GM21723 (cell line): ENCODE measurements around the gene CYSRT1.
"Not testable (repeated sequence)": the region's sequence is repeated elsewhere in the genome, so short reads cannot be mapped to it uniquely, and the experiment has no call there.

ENCODE experiments used
- ATAC-seq: cut with Tn5 transposase; IDR thresholded peaks from one replicate; pipeline ENCODE4 v1.9.1; 2021; ENCODE audit warnings: mild to moderate bottlenecking, moderate library complexity; ENCODE audit not compliant: unreplicated experiment

The CYSRT1 gene

DNA sequence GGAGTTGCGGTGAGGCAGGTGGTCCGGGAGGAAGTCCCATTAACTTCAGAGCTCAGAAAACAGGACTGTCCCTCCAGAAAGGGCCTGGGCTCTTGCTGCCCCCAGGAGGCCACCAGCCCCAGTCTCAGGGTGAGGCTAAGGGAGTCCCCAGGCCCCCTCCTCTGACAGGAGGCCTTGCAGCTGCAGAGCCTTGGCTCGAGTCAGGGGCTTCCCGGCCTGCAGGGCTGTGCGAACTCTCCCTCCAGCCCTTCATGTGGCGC is 22.9 kb downstream of the CYSRT1 start:
- ATAC-seq: no peak

DNA sequence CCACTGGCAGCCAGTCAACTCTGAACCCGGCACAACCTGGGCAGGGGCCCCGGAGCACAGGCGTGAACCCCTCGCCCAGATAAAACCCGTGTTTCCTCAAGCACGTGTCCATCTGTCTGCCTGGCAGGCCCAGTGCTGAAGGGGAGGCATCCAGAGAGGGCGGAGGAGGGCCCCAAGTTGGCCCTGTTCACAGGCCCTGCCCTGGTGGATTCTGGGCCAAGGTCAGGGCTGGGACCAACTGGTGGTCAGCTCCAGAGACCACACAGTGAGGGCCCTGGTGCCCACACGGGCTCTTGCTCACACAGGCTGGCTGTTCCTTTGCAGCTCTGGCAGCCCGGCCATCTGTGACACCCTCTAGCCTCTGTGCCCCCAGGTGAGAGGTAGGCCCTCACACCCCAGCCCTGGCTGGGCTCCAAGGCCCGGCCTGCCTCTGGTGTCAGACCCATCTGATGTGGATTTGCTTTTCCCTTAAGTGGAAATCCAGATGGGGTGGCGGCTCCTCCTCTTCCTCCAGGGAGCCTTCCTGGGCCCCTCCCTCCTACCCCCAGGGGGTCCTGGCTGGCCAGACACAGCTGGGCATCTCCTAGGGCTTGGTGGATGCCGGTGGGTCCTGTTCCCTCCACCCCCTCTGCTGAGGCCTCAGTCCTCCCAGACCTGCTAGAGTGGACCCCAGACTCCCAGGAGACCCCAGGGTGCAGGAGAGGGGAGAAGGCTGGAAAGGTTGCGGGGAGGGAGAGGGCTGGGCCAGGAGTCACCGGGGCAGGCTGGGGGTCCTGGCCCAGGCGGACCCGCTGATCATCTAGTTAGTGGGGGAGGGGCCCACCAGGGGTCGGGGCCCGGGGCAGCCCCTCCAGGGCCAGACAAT is 25.6 kb downstream of the CYSRT1 start:
- no peak for ATAC-seq

GRCh38 chr9:137251194-137251461 is 26.2 kb downstream of the CYSRT1 start, which contains the start of gene STPG3:
TSS of gene STPG3 (plus strand) at chr9:137251286. CDS start at chr9:137251287, 1 bp downstream.
- no peak for ATAC-seq

DNA sequence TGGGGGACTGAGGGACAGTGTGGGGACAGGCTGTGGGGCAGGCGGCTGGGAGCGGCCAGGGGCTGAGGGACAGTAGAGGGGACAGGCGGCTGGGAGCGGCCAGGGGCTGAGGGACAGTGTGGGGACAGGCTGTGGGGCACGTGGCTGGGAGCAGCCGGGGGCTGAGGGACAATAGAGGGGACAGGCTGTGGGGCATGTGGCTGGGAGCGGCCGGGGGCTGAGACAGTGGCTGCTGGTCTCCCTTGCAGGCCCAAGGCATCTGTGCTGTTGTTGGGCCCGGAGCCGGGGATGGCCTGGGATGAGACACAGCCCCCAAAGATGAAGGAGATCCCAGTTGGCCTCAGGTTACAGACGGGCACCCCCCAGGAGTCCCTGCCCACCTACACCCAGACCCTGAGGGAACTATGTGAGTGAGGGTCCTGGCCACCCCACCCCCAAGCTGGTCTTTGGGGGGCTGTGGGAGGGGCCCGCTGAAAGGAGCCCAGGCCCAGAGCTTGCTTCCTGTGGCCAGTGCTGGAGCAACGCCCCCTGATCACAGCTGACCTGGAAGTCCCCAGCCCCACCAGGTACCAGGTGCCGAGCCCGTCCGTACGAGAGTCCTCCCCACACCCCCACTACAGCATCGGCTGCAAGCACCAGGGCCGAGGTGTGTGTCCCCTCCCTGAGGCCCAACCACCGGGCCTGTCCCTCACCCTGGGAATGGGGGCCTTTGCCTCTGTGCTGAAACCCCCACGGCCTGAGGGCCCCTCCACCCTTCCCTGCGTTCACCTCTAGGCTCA is 26.7 kb downstream of the CYSRT1 start:
- ATAC-seq: no peak

GRCh38 chr9:137252555-137253506 is 27.9 kb downstream of the CYSRT1 start:
- no peak for ATAC-seq

DNA sequence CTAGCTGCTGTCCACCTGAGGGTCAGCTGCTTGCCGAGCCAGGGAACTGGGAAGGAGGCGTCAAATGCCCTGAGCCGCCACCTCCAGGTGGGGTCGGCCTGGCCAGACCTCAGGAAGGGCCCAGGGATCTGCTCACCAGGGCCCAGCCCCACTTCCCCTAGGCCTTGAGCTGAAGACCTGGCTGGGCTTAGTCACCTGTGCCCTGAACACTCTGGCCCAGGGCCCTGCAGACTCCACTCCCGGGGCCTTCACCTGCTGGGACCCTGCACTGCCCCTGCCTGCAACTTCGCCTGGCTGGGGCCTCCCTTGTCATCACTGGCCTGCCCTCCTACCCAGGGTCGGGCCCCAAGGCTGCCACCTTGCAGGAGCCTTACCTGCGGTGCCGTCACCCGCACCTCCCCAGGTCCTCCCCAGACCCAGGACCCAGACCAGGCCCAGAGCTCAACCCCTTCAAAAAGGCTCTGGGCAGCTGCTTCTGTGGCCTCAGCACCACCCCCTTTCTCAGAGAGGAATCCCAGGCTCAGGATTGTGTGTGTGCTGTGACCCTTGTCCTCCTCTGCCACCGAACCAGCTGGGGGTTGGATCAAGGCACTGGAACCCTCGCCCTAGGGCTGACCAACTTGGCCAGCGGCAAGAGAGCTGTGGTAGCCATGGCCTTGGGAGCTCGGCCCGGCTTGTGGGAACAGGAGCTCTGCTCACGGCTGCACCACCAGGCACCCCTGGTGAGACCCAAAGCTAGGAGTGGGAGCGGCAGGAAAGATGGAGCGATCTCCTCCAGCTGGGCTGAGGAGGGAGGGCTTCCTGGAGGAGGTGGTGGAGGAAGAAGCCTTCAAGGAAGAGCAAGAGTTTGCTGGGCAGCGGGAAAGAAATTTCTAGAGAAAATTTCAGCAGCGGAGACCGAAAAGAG is 29.0 kb downstream of the CYSRT1 start:
- ATAC-seq: no peak

DNA sequence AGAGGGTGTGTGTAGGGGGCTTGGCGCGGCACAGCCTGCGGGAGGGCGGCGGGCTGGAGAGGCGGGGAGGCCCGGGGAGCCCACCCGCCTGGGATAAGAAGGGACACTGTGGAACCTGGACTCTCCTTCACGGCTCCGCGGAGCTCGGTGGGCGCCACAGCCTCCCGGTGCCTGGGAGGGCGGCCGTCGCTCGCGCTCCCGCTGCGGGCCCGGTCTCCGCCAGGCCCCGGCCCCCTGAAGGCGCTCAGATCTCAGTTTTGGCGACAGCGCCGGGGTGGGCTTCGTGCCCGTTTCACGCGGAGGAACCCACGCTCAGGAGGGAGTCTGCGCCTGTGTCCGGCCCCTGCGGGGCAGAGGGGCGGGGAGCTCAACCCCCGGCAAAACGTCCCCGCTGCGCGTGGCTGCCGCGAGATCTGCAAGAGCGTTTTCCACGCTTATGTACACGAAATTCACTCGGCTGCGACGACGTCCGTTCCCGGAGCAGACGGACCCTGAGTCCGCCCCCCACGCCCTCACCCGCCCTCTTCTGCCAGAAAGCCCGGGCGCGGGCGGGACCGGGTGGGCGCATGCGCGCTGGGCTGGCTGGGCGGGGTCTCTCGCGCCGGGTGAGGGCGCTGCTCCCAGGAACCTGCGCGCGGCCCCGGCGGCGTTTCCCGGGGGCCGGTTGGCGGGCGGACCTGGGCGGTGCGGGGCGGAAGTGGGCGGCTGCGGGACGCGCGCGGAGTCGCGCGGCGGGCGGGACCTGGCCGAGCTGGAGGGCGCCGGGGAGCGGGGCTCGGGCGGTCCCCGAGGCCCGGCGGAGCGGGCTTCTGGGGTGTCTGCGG is 29.9 kb downstream of the CYSRT1 start, which contains the start of gene NELFB:
Gene NELFB, plus strand, starts transcription at position 704 of the 824 bp plus-strand sequence.
- peak; percentile 62 for ATAC-seq

- peak; percentile 27 for ATAC-seq
Measured at GRCh38 chr9:137255448-137256114, 30.6 kb downstream of the CYSRT1 start.

DNA sequence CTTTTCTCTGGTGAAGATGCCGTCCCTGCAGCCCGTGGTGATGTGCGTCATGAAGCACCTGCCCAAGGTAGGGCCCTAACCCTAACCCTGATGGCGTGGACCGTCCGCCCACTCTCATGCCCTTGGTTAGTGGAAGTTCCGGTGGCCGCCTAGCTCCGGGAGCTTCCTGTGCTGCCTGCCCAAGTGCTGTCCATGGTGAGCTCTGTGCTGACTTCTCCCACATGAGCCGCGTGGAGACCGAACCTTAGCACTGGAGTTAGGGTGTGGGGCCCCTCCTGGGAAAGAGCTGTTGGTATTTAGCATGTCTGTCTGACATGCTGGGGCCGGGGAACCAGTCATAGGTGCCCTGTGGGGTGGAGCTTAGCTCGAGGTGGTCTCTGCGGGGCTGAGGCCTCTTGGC is 31.4 kb downstream of the CYSRT1 start:
- no peak for ATAC-seq

DNA sequence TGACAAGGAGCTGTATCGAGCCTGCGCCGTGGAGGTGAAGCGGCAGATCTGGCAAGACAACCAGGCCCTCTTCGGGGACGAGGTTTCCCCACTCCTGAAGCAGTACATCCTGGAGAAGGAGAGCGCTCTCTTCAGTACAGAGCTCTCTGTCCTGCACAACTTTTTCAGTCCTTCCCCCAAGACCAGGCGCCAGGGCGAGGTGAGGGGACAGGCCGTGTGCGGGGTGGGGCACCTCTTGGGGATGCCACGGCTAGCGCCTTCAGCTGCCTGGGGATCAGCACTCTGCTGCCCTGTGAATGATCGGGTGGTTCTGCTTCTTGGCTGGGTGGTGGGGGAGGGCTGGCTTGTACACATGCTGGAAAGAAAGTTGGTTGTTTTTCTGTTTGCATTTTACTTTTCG is 31.9 kb downstream of the CYSRT1 start:
- ATAC-seq: no peak

DNA sequence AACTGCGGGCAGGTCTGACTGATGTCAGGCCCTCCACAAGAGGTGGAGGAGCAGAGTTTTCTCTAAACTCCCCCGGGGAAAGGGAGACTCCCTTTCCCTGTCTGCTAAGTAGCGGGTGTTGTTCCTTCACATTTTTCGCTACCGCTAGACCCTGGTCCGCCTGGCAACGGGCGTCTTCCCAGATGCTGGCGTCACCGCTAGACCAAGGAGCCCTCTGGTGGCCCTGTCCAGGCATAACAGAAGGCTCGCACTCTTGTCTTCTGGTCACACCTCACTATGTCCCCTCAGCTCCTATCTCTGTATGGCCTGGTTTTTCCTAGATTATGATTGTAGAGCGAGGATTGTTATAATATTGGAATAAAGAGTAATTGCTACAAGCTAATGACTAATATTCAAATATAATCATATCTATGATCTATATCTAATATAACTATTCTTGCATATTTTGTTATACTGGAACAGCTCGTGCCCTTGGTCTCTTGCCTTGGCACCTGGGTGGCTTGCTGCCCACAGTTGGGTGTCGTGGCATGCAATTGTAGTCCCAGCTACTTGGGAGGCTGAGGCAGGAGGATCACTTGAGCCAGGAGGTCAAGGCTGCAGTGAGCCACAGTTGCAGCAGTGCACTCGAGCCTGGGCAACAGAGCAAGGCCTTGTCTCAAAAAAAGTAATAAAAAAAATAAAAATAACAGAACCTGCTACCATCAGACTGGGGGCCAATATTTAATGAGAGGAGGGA is 37.4 kb downstream of the CYSRT1 start:
- ATAC-seq: not testable (repeated sequence)

- no peak for ATAC-seq
Measured at GRCh38 chr9:137262909-137263285, 37.9 kb downstream of the CYSRT1 start.

- no peak for ATAC-seq
Measured at GRCh38 chr9:137263506-137263905, 38.5 kb downstream of the CYSRT1 start.

DNA sequence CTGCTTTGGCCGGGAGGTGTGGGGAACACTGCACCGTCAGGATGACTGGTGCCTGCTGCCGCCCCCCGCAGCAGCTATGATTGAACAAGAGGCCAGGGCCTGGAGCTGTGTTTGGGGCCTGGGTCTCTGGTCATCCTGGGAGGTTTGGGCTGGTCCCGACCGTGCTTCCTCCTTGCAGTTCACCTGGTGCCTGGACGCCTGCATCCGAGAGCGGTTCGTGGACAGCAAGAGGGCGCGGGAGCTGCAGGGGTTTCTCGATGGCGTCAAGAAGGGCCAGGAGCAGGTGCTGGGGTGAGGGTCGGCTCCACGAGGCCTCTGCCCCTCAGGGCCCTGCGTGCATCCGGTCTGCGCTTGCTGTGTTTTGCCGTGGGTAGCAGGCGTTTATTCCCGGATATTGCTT is 39.1 kb downstream of the CYSRT1 start:
- no peak for ATAC-seq

DNA sequence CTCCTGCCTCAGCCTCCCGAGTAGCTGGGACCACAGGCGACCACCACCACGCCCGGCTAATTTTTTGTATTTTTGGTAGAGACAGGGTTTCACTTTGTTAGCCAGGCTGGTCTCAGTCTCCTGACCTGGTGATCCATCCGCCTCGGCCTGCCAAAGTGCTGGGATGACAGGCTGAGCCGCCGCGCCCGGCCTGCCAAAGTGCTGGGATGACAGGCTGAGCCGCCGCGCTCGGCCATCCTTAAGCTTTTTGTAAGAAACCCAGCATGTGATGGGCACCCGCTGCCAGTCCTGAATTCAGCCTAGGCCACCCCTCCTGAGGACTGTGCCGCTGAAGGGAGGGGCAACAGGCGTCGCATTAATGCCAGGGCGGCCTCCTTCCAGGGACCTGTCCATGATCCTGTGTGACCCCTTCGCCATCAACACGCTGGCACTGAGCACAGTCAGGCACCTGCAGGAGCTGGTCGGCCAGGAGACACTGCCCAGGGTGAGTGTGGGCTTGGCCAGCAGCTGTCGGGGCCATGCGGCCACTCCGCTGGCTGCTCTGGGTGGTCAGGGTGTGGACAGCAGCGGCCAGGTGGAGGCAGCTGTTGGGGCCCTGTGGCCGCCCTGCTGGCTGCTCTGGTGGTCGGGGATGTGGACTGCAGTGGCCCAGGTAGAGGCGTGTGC is 40.7 kb downstream of the CYSRT1 start:
- no peak for ATAC-seq

DNA sequence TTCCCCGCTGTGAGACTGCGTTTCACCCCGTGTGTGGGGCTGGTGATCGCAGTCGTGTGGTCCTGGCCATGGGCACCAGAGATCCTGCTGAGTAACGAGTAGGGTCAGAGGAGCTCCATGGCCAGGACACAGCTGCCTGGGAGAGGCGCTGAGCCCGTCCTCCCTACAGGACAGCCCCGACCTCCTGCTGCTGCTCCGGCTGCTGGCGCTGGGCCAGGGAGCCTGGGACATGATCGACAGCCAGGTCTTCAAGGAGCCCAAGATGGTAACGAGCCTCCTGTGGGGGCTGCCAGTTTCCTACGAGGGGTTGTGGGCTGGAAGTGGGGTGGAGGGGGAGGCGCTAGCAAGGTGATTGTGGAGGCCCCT is 41.2 kb downstream of the CYSRT1 start:
- ATAC-seq: no peak

- no peak for ATAC-seq
Measured at GRCh38 chr9:137266585-137267453, 41.8 kb downstream of the CYSRT1 start.
